Gastroesophageal sphincter (tissue), 4 donors: ENCODE data around the gene BTBD7. TPM values are rescaled to one million over a fixed set of nuclear protein-coding genes. Genes with fewer than 3 reads are reported as not detected.

Experiments used
- ATAC-seq: fragments of 150-250 bp; one replicate; pipeline ENCODE4 v1.9.1; 2016; ENCODE audit warnings: mild to moderate bottlenecking, moderate library complexity
- H3K27ac ChIP-seq, 4 donors: fragments of 200-600 bp; sonication (generic) in 3 of 4; 1 replicate in 3 of 4; 2 replicates in 1 of 4; pipeline ENCODE4 v1.5.1; 2016 to 2019
- H3K27me3 ChIP-seq: fragments of 200-600 bp; sonication (generic); one replicate; pipeline ENCODE4 v1.5.1; 2019
- H3K36me3 ChIP-seq, 2 donors: fragments of 200-600 bp; sonication (generic); one replicate each; pipeline ENCODE4 v1.5.1; 2019; ENCODE audit warnings: control low read depth in 1 of 2
- H3K4me1 ChIP-seq, 3 donors: fragments of 200-600 bp; sonication (generic); 1 replicate in 2 of 3; 2 replicates in 1 of 3; pipeline ENCODE4 v1.5.1; 2016 to 2019; ENCODE audit warnings: control low read depth in 2 of 3
- H3K4me3 ChIP-seq, 2 donors: fragments of 200-600 bp; sonication (generic); one replicate each; pipeline ENCODE4 v1.5.1; 2019; ENCODE audit warnings: mild to moderate bottlenecking in 1 of 2, moderate library complexity in 1 of 2
- H3K9me3 ChIP-seq, 3 donors: fragments of 200-600 bp; sonication (generic); one replicate each; pipeline ENCODE4 v1.5.1; 2017 to 2019; ENCODE audit warnings: control low read depth in 2 of 3
- EP300 ChIP-seq: sonication (generic); formaldehyde crosslinking; IDR thresholded peaks from one replicate; pipeline ENCODE4 v1.6.1; 2017; ENCODE audit warnings: antibody characterized with exemption, mild to moderate bottlenecking
- POLR2A ChIP-seq, 2 donors: fragments of 450-650 bp; IDR thresholded peaks; one replicate each; pipeline ENCODE4 v1.6.1; 2017; ENCODE audit warnings: antibody characterized with exemption in 2 of 2, mild to moderate bottlenecking in 2 of 2, moderate library complexity in 1 of 2
- POLR2AphosphoS5 ChIP-seq: sonication (generic); formaldehyde crosslinking; IDR thresholded peaks from one replicate; pipeline ENCODE4 v1.6.1; 2017; ENCODE audit warnings: antibody characterized with exemption
- WGBS, 2 donors: methylation state at CpG; one replicate each; pipeline ENCODE4 v1.1.5; 2018; ENCODE audit warnings: low coverage in 1 of 2; 5-methylcytosine and 5-hydroxymethylcytosine counted together
- total RNA-seq, 4 donors: library from RNA; depleted of rRNA; stranded (reverse); fragments of >200 nt; gene quantifications; one replicate each; pipeline ENCODE4 v1.1.0, GENCODE V29; 2016
- TF ChIP-seq, protein P1 (sequence below), 4 experiments: fragments of 200-600 bp in 2 of 4; fragments of 450-650 bp in 2 of 4; sonication (generic) in 1 of 4; IDR thresholded peaks; one replicate each; pipeline ENCODE4 v1.5.1; 2017 to 2019; ENCODE audit warnings: antibody characterized with exemption in 4 of 4, mild to moderate bottlenecking in 2 of 4, moderate library complexity in 2 of 4

Gene BTBD7
- total RNA-seq, 4 donors from 2014 or later = 29.9 to 35.6 (median 33.0) TPM

DNA sequence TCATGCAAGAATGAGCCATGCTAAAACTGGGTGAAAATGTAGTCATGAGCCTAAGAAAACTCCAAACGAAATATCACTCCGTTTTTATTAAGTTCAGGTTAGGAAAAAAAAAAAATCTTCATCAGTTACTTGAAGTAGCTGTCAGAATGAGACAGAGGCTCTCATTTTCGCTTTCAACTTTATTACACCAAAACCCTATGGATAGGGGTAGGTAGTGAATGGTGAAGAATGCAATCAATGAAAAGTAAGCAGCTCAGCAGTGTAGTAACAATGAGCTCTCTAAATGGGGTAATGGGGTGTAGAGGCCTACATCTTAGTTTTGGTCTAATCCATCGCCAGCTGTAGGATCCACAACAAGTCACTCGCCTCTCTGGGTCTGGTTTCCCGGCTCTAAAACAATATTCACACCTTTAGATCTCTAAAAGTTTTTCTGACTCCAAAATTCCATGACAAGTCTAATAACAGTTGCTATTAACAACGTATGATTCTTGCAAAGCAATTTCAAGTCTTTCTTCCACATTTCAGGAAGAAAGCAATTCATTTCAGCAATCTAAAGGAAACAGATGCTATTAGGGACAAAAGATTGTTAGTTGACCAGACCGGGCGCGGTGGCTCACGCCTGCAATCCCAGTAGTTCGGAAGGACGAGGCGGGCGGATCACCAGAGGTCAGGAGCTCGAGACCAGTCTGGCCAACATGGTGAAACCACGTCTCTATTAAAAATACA lies 1.7 kb downstream of the BTBD7 start:
- Histone ChIP-seq H3K36me3 (no peaks in the 10 kb centered on the region), H3K4me1 (peaks cover 0 to 45% (median 19%) of the 10 kb centered on the region in 3 donors), H3K9me3 (no peaks in the 10 kb centered on the region), H3K27me3 (no peaks in the 10 kb centered on the region), H3K4me3 (peak overlapping the region; percentile 51 to 96), H3K27ac (peak overlapping the region in 3 of 4 donors; percentile 98 to 99 (median 98))
- TF ChIP-seq EP300 (no peak), POLR2AphosphoS5 (no peak), POLR2A (IDR thresholded peaks at IDR 0.05) (no peak)
- TF ChIP-seq, protein P1, sequence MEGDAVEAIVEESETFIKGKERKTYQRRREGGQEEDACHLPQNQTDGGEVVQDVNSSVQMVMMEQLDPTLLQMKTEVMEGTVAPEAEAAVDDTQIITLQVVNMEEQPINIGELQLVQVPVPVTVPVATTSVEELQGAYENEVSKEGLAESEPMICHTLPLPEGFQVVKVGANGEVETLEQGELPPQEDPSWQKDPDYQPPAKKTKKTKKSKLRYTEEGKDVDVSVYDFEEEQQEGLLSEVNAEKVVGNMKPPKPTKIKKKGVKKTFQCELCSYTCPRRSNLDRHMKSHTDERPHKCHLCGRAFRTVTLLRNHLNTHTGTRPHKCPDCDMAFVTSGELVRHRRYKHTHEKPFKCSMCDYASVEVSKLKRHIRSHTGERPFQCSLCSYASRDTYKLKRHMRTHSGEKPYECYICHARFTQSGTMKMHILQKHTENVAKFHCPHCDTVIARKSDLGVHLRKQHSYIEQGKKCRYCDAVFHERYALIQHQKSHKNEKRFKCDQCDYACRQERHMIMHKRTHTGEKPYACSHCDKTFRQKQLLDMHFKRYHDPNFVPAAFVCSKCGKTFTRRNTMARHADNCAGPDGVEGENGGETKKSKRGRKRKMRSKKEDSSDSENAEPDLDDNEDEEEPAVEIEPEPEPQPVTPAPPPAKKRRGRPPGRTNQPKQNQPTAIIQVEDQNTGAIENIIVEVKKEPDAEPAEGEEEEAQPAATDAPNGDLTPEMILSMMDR (IDR thresholded peaks at IDR 0.05) = no peak
- ATAC-seq = no peak
- 45 to 60% methylated on average over 15 to 17 of the region's 17 CpGs for WGBS, 2 donors

DNA sequence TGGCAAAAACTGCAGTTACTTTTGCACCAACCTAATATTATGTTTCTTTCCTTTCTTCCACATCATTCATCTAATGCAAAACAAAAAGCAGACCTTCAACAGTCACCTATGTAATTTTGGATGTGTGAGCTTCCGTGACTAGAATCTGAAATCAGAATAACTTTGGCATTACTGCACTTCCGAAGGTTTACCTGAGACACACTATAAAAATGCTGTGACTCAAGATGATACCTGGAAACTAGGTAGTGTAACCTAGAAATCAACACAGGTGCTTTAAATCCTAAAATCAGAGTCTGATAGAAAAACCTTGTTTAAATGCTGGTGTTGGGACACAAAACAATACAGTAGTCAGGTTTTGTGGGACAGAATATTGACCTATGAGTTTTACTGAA lies 2.2 kb downstream of the BTBD7 start:
- H3K4me1 ChIP-seq = peaks cover 0 to 45% (median 19%) of the 10 kb centered on the region in 3 donors
- no peaks in the 10 kb centered on the region for H3K9me3 ChIP-seq
- no peaks in the 10 kb centered on the region for H3K27me3 ChIP-seq
- 85 to 100% methylated on average over 1 to 2 of the region's 2 CpGs for WGBS, 2 donors
- H3K27ac ChIP-seq = peak overlapping the region in 2 of 4 donors; percentile 98 to 99
- H3K36me3 ChIP-seq = no peaks in the 10 kb centered on the region
- ATAC-seq = no peak
- no peak for TF ChIP-seq EP300
- TF ChIP-seq POLR2AphosphoS5 = no peak
- TF ChIP-seq, protein P1 (IDR thresholded peaks at IDR 0.05) = no peak
- TF ChIP-seq POLR2A (IDR thresholded peaks at IDR 0.05) = no peak
- no peak overlapping the region for H3K4me3 ChIP-seq

DNA sequence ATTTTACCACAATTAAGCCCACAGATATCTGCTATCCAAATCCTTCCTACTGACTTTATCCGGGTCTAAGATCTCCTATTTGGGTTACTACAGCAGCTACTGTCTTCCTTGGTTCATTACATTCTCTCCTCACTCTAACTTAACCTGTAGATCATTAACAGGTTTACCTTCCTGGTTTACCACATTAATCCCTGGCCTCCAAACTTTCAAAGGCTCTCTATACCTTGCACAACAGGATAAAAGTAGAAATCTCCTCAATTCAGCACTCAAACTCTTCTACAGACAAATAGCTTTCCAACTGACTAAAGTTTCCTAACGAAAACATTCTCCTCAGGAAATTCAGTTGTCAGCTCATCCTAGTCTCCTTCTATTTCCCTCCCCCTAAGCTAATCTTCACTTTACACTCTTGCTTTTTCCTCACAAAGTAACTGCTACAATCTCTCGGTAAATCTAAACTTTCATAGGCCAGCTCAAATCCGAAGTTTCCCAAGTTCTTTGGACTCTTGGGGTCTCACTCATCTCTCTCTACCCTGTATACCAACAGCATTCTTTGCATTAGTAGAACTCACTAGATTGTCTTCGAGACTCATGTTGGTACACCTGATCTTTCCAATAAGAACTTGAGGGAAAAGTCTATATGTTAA lies 2.7 kb downstream of the BTBD7 start:
- Histone ChIP-seq H3K9me3 (no peaks in the 10 kb centered on the region), H3K27ac (no peak overlapping the region), H3K27me3 (no peaks in the 10 kb centered on the region), H3K4me1 (peaks cover 0 to 45% (median 19%) of the 10 kb centered on the region in 3 donors), H3K36me3 (no peaks in the 10 kb centered on the region), H3K4me3 (no peak overlapping the region)
- WGBS, 2 donors = 76 to 81% methylated on average over 5 of the region's 5 CpGs
- TF ChIP-seq EP300 (no peak), POLR2A (IDR thresholded peaks at IDR 0.05) (no peak), POLR2AphosphoS5 (no peak)
- TF ChIP-seq, protein P1 (IDR thresholded peaks at IDR 0.05) = no peak
- ATAC-seq = no peak

DNA sequence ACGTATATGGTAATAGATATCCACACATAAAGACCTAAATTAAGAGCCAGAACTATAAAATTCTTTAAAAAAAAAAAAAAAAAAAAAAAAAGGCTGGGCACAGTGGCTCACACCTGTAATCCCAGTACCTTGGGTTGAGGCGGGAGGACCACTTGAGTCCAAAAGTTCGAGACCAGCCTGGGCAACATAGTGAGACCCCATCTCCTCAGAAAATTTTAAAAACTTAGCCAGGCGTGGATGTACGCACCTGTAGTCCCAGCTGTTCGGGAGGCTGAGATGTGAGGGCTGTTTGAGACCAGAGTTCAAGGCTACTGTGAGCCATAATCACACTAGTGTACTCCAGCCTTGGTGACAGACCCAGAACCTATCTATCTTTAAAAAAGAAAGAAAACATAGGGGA lies 4.3 kb downstream of the BTBD7 start:
- H3K9me3 ChIP-seq = no peaks in the 10 kb centered on the region
- no peak for TF ChIP-seq EP300
- TF ChIP-seq POLR2AphosphoS5 = no peak
- TF ChIP-seq, protein P1 (IDR thresholded peaks at IDR 0.05) = no peak
- TF ChIP-seq POLR2A (IDR thresholded peaks at IDR 0.05) = no peak
- H3K27me3 ChIP-seq = no peaks in the 10 kb centered on the region
- ATAC-seq = no peak
- WGBS, 2 donors = 93 to 100% methylated on average over 1 to 6 of the region's 6 CpGs
- peaks cover 0 to 37% (median 15%) of the 10 kb centered on the region in 3 donors for H3K4me1 ChIP-seq
- no peaks in the 10 kb centered on the region for H3K36me3 ChIP-seq
- no peak overlapping the region for H3K4me3 ChIP-seq
- no peak overlapping the region for H3K27ac ChIP-seq
